ENCODE results near the gene LRRC4C.

The LRRC4C gene

GRCh38 chr11:40139536-40139935 is 1319.9 kb downstream of the LRRC4C start:
- DNase-seq = no peak

GRCh38 chr11:40139066-40139465 is 1320.4 kb downstream of the LRRC4C start:
- no peak for DNase-seq

- no peak for DNase-seq
These were observed 1324.5 kb downstream of the LRRC4C start for GRCh38 chr11:40134820-40135570.

GRCh38 chr11:40133498-40133897 is 1326.0 kb downstream of the LRRC4C start:
- DNase-seq = no peak

GRCh38 chr11:40132912-40133311 is 1326.5 kb downstream of the LRRC4C start:
- no peak for DNase-seq

- no peak for DNase-seq
These were observed 1329.0 kb downstream of the LRRC4C start for GRCh38 chr11:40130427-40130826.

- DNase-seq = no peak
These were observed 1330.2 kb downstream of the LRRC4C start for GRCh38 chr11:40129266-40129665.

GRCh38 chr11:40125054-40125453 is 1334.4 kb downstream of the LRRC4C start:
- DNase-seq = no peak

- DNase-seq = no peak
These were observed 1339.8 kb downstream of the LRRC4C start for GRCh38 chr11:40119661-40120060.

- DNase-seq = no peak
These were observed 1340.7 kb downstream of the LRRC4C start for GRCh38 chr11:40118780-40119179.

GRCh38 chr11:40118026-40118425 is 1341.4 kb downstream of the LRRC4C start:
- no peak for DNase-seq

GRCh38 chr11:40104941-40105550 is 1354.4 kb downstream of the LRRC4C start:
- DNase-seq = no peak

- no peak for DNase-seq
These were observed 1358.7 kb downstream of the LRRC4C start for GRCh38 chr11:40100781-40101180.

- no peak for DNase-seq
These were observed 1359.3 kb downstream of the LRRC4C start for GRCh38 chr11:40100162-40100553.

GRCh38 chr11:40099426-40100161 is 1359.9 kb downstream of the LRRC4C start:
- DNase-seq = no peak

GRCh38 chr11:40095446-40095845 is 1364.0 kb downstream of the LRRC4C start:
- DNase-seq = no peak

GRCh38 chr11:40094954-40095353 is 1364.5 kb downstream of the LRRC4C start:
- no peak for DNase-seq

GRCh38 chr11:40080434-40080833 is 1379.0 kb downstream of the LRRC4C start:
- DNase-seq = no peak
